Stimulated activated naive CD8-positive, alpha-beta T cell treated with anti-CD3 and anti-CD28 coated beads, Interleukin-15, amount 100 ng/mL, for 72 hours (primary cell): ENCODE measurements around the gene SEPHS2.
"Not testable (repeated sequence)": the region's sequence is repeated elsewhere in the genome, so short reads cannot be mapped to it uniquely, and the experiment has no call there.

Source experiments
- ATAC-seq: fragments of 150-1000 bp; cut with Tn5 transposase; 2 replicates; pipeline ENCODE4 v1.10.0; 2021; ENCODE audit warnings: mild to moderate bottlenecking, moderate library complexity
- DNase-seq, 2 donors: peaks; one replicate each; pipeline ENCODE4 v3.0.0; 2021 to 2022
- H3K27ac Mint-ChIP-seq, 2 donors: one replicate each; pipeline ENCODE4 v1.8.0; 2022; ENCODE audit warnings: mild to moderate bottlenecking in 2 of 2, mixed read lengths in 2 of 2, moderate library complexity in 2 of 2
- H3K27me3 Mint-ChIP-seq: one replicate; pipeline ENCODE4 v1.8.0; 2022; ENCODE audit warnings: mixed read lengths
- H3K4me1 Mint-ChIP-seq: one replicate; pipeline ENCODE4 v1.8.0; 2022; ENCODE audit warnings: mild to moderate bottlenecking, mixed read lengths
- H3K4me3 Mint-ChIP-seq, 2 donors: one replicate each; pipeline ENCODE4 v1.8.0; 2022; ENCODE audit warnings: mild to moderate bottlenecking in 2 of 2, mixed read lengths in 2 of 2, moderate library complexity in 1 of 2
- H3K9me3 Mint-ChIP-seq, 2 donors: one replicate each; pipeline ENCODE4 v1.8.0; 2022; ENCODE audit warnings: mixed read lengths in 2 of 2

Gene SEPHS2, protein sequence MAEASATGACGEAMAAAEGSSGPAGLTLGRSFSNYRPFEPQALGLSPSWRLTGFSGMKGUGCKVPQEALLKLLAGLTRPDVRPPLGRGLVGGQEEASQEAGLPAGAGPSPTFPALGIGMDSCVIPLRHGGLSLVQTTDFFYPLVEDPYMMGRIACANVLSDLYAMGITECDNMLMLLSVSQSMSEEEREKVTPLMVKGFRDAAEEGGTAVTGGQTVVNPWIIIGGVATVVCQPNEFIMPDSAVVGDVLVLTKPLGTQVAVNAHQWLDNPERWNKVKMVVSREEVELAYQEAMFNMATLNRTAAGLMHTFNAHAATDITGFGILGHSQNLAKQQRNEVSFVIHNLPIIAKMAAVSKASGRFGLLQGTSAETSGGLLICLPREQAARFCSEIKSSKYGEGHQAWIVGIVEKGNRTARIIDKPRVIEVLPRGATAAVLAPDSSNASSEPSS

DNA sequence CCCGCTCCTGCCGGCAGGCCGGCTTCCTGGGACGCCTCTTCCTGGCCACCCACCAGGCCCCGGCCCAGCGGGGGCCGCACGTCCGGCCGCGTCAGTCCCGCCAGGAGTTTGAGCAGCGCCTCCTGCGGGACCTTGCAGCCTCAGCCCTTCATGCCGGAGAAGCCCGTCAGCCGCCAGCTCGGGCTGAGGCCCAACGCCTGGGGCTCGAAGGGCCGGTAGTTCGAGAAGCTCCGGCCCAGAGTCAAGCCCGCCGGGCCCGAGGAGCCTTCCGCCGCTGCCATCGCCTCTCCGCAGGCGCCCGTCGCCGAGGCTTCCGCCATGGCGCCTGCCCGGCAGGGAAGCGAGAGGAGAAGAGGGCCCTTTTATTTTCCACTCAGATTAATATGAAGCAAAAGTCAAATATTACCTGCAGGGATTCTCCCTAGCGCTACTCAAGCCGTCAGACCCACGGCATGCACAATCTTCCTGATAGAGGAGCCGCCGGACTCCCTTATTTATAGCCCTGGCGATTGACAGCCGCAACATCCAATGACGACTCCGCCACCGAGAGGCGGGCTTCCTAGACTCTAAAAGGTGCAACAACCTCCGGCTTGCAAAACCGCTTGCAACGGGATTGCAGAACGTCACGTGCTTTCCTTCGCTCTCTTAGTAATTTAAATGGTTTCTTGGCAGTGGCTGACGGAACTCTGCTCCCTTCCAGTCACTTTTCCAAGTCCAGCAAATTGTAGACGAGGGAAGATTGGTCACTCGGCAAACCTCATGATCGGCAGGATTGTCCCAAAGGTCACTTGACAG lies at the start of gene SEPHS2:
Gene SEPHS2 (minus strand): TSS at position 467 of the 795 bp plus-strand sequence. CDS start 147 bp downstream, at position 320.
- peaks cover 56% of the 10 kb centered on the region for H3K4me1 Mint-ChIP-seq
- DNase-seq, result peak; percentile 96 to 98
- ATAC-seq, result peak; percentile 97
- peaks cover 0 to 4% of the 10 kb centered on the region in 2 donors for H3K9me3 Mint-ChIP-seq
- peak within 1 kb of the TSS; percentile 100 for H3K27ac Mint-ChIP-seq
- H3K4me3 Mint-ChIP-seq, result peak within 1 kb of the TSS; percentile 87 to 97
- no peaks in the 10 kb centered on the region for H3K27me3 Mint-ChIP-seq

DNA sequence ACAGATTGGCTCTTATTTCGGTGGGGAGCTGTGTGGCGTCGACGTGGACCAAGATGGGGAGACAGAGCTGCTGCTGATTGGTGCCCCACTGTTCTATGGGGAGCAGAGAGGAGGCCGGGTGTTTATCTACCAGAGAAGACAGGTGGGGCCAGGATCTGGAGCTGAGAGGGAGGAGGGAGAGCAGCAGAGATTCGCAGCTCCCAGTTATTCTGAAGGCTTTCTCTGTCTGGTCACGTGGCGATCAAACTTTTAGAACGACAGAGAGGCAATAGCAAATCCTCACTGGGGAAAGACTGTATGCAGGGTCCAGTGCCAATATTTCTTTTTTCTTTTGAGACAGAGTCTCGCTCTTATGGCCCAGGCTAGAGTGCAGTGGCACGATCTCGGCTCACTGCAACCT lies 49.0 kb upstream of the SEPHS2 start:
- H3K4me1 Mint-ChIP-seq, result peaks cover 52% of the 10 kb centered on the region
- peak overlapping the region in 1 of 2 donors; percentile 90 for H3K27ac Mint-ChIP-seq
- H3K4me3 Mint-ChIP-seq, result no peak overlapping the region
- H3K27me3 Mint-ChIP-seq, result no peaks in the 10 kb centered on the region
- no peak for ATAC-seq
- DNase-seq, result no peak
- no peaks in the 10 kb centered on the region for H3K9me3 Mint-ChIP-seq

GRCh38 chr16:30493941-30494488 lies 48.3 kb upstream of the SEPHS2 start:
- Mint-ChIP-seq H3K27ac (peak overlapping the region; percentile 27 to 90), H3K27me3 (no peaks in the 10 kb centered on the region), H3K4me1 (peaks cover 55% of the 10 kb centered on the region), H3K4me3 (no peak overlapping the region), H3K9me3 (no peaks in the 10 kb centered on the region)
- ATAC-seq, result no peak
- no peak for DNase-seq

DNA sequence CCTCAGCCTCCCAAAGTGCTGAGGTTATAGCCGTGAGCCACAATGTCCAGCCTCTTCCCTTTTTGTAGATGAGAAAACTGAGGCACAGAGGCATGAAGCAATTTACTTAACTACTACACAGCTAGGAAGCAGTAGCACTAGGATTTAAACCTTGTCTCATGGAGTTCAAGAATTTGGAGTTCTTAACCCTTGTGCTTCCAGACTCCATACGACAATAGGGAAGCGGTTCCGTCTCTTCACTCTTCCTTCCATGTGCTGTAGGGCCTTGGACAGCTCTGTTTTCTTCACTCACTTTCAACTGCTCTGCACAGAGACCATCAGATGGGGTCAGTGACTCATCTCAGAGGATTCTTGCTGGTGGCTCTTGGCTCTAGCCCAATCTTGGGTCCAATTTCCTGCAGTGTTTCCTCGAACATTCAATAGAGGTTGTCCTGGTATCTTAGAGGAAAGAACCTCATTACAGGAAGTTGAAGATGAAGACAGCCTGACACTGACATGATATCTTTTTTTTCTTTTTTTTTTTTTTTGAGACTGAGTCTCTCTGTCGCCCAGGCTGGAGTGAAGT lies 46.2 kb upstream of the SEPHS2 start:
- DNase-seq (peak in 1 of 2 donors; percentile 36), ATAC-seq (peak; percentile 81)
- Mint-ChIP-seq H3K27ac (peak overlapping the region in 1 of 2 donors; percentile 19), H3K27me3 (no peaks in the 10 kb centered on the region), H3K9me3 (no peaks in the 10 kb centered on the region), H3K4me1 (peaks cover 67% of the 10 kb centered on the region), H3K4me3 (no peak overlapping the region)

DNA sequence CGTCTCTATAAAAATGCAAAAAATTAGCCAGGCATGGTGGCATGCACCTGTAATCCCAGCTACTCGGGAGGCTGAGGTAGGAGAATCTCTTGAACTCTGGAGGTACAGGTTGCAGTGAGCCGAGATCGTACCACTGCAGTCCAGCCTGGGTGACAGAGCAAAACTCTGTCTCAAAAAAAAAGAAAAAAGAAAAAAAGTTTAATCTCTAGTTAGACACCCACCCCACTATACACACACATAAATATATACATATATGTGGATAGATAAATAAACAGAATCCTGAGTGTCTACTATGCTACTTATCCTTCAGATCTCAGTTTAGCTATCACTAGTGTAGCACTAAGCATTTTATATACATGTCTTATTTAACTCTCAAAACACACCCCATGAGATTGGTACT lies 45.6 kb upstream of the SEPHS2 start:
- Mint-ChIP-seq H3K4me3 (no peak overlapping the region), H3K27ac (peak overlapping the region; percentile 37 to 48)

GRCh38 chr16:30490210-30490609 lies 44.5 kb upstream of the SEPHS2 start:
- Mint-ChIP-seq H3K4me3 (no peak overlapping the region), H3K27me3 (no peaks in the 10 kb centered on the region), H3K4me1 (peaks cover 76% of the 10 kb centered on the region), H3K9me3 (no peaks in the 10 kb centered on the region), H3K27ac (peak overlapping the region; percentile 30 to 72)
- DNase-seq, result no peak
- no peak for ATAC-seq

More for the DNA sequence above, 45.6 kb upstream of the SEPHS2 start:
- DNase-seq (no peak), ATAC-seq (no peak)
- Mint-ChIP-seq H3K27me3 (no peaks in the 10 kb centered on the region), H3K9me3 (no peaks in the 10 kb centered on the region), H3K4me1 (peaks cover 71% of the 10 kb centered on the region)

- no peaks in the 10 kb centered on the region for H3K9me3 Mint-ChIP-seq
- peak overlapping the region in 1 of 2 donors; percentile 89 for H3K27ac Mint-ChIP-seq
- peaks cover 73% of the 10 kb centered on the region for H3K4me1 Mint-ChIP-seq
- ATAC-seq (no peak), DNase-seq (no peak)
- no peaks in the 10 kb centered on the region for H3K27me3 Mint-ChIP-seq
- peak overlapping the region in 1 of 2 donors; percentile 13 for H3K4me3 Mint-ChIP-seq
Measured at GRCh38 chr16:30488764-30489605, 43.3 kb upstream of the SEPHS2 start.

DNA sequence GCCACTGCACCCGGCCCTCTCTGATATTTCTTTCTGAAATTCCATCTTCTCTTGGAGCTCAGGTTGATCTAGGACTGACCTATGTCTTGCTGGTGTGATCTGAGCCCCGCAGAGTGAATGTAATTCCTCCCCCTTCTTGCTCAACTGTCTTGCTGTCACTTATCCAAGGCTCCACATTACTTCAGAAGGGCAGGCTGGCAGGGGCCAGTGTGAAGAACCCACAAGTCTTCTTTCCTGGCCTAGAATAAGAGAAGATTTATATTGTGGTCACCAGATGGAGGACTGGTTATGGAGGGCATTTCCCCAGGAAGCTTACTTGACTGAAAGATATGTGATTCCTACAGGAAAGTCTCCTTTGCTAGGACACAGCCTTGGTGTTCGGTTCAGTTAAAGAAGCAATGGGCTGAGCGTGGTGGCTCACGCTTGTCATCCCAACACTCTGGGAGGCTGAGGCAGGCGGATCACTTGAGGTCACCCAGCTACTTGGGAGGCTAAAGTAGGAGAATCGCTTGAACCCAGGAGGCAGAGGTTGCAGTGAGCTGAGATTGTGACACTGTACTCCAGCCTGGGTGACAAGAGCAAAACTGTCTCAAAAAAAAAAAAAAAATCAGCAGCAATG lies 40.3 kb upstream of the SEPHS2 start:
- H3K27me3 Mint-ChIP-seq, result no peaks in the 10 kb centered on the region
- ATAC-seq (no peak), DNase-seq (no peak)
- H3K4me3 Mint-ChIP-seq, result no peak overlapping the region
- peak overlapping the region; percentile 9 to 48 for H3K27ac Mint-ChIP-seq
- H3K4me1 Mint-ChIP-seq, result peaks cover 83% of the 10 kb centered on the region
- no peaks in the 10 kb centered on the region for H3K9me3 Mint-ChIP-seq

GRCh38 chr16:30484887-30485286 lies 39.2 kb upstream of the SEPHS2 start:
- DNase-seq (no peak), ATAC-seq (no peak)
- Mint-ChIP-seq H3K4me1 (peaks cover 82% of the 10 kb centered on the region), H3K9me3 (no peaks in the 10 kb centered on the region), H3K27ac (peak overlapping the region in 1 of 2 donors; percentile 21), H3K4me3 (no peak overlapping the region), H3K27me3 (no peaks in the 10 kb centered on the region)

- Mint-ChIP-seq H3K9me3 (no peaks in the 10 kb centered on the region), H3K4me3 (no peak overlapping the region), H3K27me3 (no peaks in the 10 kb centered on the region), H3K4me1 (peaks cover 80% of the 10 kb centered on the region), H3K27ac (no peak overlapping the region)
- ATAC-seq (peak; percentile 69), DNase-seq (no peak)
Measured at GRCh38 chr16:30482366-30482765, 36.7 kb upstream of the SEPHS2 start.

GRCh38 chr16:30481381-30481780 lies 35.7 kb upstream of the SEPHS2 start:
- DNase-seq (no peak), ATAC-seq (no peak)
- H3K27me3 Mint-ChIP-seq, result no peaks in the 10 kb centered on the region
- no peaks in the 10 kb centered on the region for H3K9me3 Mint-ChIP-seq
- peaks cover 84% of the 10 kb centered on the region for H3K4me1 Mint-ChIP-seq
- H3K27ac Mint-ChIP-seq, result peak overlapping the region in 1 of 2 donors; percentile 41
- H3K4me3 Mint-ChIP-seq, result no peak overlapping the region

DNA sequence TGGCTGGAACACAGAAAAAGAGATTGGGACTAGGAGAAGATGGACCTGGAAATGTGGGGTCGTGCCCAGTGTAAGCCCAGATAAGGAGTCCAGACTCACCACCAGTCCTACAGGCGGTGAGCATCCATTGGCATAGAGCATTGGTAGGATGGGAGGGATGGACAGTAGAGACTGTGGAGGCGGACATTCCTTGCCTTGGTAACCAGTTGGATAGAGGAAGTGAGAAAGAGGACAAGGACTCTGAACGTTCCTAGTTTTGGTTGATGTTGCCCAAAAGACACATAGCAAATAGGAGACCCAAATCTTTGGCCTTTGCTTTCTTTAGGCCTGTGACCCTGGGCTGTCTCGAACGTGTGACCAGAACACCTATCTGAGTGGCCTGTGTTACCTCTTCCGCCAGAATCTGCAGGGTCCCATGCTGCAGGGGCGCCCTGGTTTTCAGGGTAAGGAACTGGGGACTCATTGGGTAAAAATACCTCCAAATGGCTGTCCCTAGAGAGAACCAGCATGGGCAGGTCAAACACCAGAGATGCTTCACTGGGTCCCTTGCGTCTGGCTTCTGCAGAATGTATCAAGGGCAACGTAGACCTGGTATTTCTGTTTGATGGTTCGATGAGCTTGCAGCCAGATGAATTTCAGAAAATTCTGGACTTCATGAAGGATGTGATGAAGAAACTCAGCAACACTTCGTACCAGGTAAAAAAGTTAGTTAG lies 33.2 kb upstream of the SEPHS2 start:
- Mint-ChIP-seq H3K4me1 (peaks cover 79% of the 10 kb centered on the region), H3K27me3 (no peaks in the 10 kb centered on the region), H3K27ac (peak overlapping the region in 1 of 2 donors; percentile 88), H3K9me3 (no peaks in the 10 kb centered on the region), H3K4me3 (peak overlapping the region; percentile 13 to 20)
- ATAC-seq (no peak), DNase-seq (no peak)

DNA sequence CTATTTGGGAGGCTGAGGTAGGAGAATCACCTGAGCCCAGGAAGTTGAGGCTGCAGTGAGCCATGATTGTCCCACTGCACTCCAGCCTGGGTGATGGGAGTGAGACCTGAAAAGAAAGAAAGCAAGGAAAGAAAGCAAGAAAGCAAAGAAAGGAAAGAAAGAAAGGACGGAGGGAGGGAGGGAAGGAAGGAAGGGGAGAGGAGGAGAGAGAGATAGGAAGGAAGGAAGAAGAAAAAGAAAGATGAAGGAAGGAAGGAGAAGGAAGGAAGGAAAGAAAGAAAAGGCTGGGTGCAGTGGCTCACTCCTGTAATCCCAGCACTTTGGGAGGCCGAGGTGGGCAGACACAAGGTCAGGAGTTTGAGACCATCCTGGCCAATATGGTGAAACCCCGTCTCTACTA lies 32.1 kb upstream of the SEPHS2 start:
- not testable (repeated sequence) for ATAC-seq
- H3K4me3 Mint-ChIP-seq, result peak overlapping the region; percentile 60 to 66

DNA sequence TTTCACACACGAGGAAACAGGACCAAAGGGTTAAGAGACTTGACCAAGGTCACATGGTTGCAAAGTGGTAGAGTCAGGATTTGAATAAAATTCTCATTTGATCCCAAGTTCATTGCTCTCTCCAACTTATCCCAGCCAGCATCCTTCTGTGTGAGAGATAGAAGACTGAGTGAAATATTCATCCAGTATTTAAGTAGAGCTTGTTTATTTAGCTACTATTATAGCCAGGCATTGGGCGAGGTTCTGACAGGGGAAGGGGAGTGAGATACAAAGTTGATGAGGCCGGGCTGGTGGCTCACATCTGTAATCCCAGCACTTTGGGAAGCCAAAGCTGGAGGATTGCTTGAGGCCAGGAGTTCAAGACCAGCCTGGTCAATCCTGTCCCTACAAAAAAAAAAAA lies 31.3 kb upstream of the SEPHS2 start:
- no peaks in the 10 kb centered on the region for H3K9me3 Mint-ChIP-seq
- H3K27me3 Mint-ChIP-seq, result no peaks in the 10 kb centered on the region
- DNase-seq (no peak), ATAC-seq (no peak)
- H3K4me3 Mint-ChIP-seq, result peak overlapping the region; percentile 26 to 60
- peak overlapping the region; percentile 19 to 52 for H3K27ac Mint-ChIP-seq
- peaks cover 68% of the 10 kb centered on the region for H3K4me1 Mint-ChIP-seq

More for the DNA sequence above, 32.1 kb upstream of the SEPHS2 start:
- H3K9me3 Mint-ChIP-seq, DNase-seq, H3K27me3 Mint-ChIP-seq: not testable (repeated sequence)
- Mint-ChIP-seq H3K4me1 (peaks cover 70% of the 10 kb centered on the region), H3K27ac (peak overlapping the region; percentile 20 to 76)
